A673 (cell line): ENCODE data around the gene VWC2.

Experiments used
- CTCF ChIP-seq: fragments of 300-800, 200-600 bp; sonication (generic); conservative IDR thresholded peaks from 2 replicates; pipeline ENCODE4 v1.5.1; 2017; ENCODE audit warnings: low read depth, mild to moderate bottlenecking, antibody characterized with exemption, low read length, moderate library complexity, mixed read lengths
- EZH2 ChIP-seq: fragments of 200-600 bp; sonication (generic); IDR thresholded peaks from 2 replicates; pipeline ENCODE4 v1.6.1; 2017; ENCODE audit warnings: borderline replicate concordance, low read depth, mild to moderate bottlenecking, mixed read lengths, antibody characterized with exemption, low read length; ENCODE audit not compliant: poor library complexity, severe bottlenecking

- peak; percentile 59 for TF ChIP-seq CTCF
- TF ChIP-seq EZH2, result no peak
Observed at GRCh38 chr7:49852619-49853462, 79.4 kb downstream of the VWC2 start.
